Measurements from ENCODE around the gene BICC1.

GRCh38 chr10:58618158-58618676, 105.5 kb downstream of the BICC1 start:
- TF ChIP-seq CTCF (conservative IDR thresholded peaks at IDR 0.05): no peak
- no peak for TF ChIP-seq ZFX (IDR thresholded peaks at IDR 0.05)
